ENCODE measurements around the gene SLC8A1.

DNA sequence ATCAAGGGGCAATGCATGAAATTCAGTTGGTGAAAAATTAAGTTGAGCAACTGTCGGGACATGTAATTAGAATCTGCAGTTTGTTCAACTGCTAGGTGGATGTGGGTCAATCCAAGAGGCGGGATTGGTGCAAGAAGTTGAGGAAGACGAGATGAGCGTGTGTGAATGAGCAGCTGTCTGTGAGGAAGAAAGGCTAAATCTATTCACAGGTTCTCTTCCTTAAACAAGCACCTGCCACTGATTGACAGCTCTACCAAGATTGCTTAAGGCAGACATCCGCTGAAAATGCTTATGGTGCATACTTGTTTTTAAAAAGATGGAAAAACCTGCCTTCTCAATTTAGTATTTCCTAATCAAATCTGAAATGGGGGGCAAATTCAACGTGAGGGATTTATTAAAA is 349.4 kb downstream of the SLC8A1 start:
- no peak for TF ChIP-seq CTCF (conservative IDR thresholded peaks at IDR 0.05 in 1 of 2, IDR thresholded peaks at IDR 0.05 in 1 of 2; ENCODE audit: low read depth in 1 of 2, low read length in 2 of 2)
- no peak for TF ChIP-seq EZH2 (IDR thresholded peaks at IDR 0.05; ENCODE audit: low read length, missing control alignments)
